Adrenal gland (tissue), 12 donors: ENCODE data around the gene TAAR6. TPM values are rescaled to one million over a fixed set of nuclear protein-coding genes. Genes with fewer than 3 reads are reported as not detected.

Source experiments
- DNase-seq, 7 donors: peaks; one replicate each; pipeline ENCODE4 v3.0.0-alpha.2; 2019 to 2020
- H3K27ac ChIP-seq, 5 donors: fragments of 200-600 bp; sonication (generic) in 4 of 5; 1 replicate in 3 of 5; 2 replicates in 2 of 5; pipeline versions ENCODE4 v1.5.1 to v1.8.0; 2016 to 2020; ENCODE audit warnings: mild to moderate bottlenecking in 1 of 5
- H3K27me3 ChIP-seq: fragments of 200-600 bp; 2 replicates; pipeline ENCODE4 v1.8.0; 2021
- H3K36me3 ChIP-seq, 2 donors: fragments of 200-600 bp; replicated peaks in 1 of 2; 1 replicate in 1 of 2; 2 replicates in 1 of 2; pipeline versions ENCODE4 v1.5.1 to v1.8.0; 2018 to 2022
- H3K4me1 ChIP-seq, 2 donors: fragments of 200-600 bp; replicated peaks in 1 of 2; 1 replicate in 1 of 2; 2 replicates in 1 of 2; pipeline versions ENCODE4 v1.5.1 to v1.8.0; 2018 to 2021
- H3K4me3 ChIP-seq, 4 donors: fragments of 200-600 bp; sonication (generic) in 3 of 4; one replicate each; pipeline ENCODE4 v1.5.1; 2016 to 2018
- H3K9me3 ChIP-seq, 3 donors: fragments of 200-600 bp; sonication (generic) in 1 of 3; replicated peaks in 1 of 3; 1 replicate in 2 of 3; 2 replicates in 1 of 3; pipeline versions ENCODE4 v1.5.1 to v1.8.0; 2016 to 2021
- POLR2A ChIP-seq, 2 donors: fragments of 450-650 bp; IDR thresholded peaks; one replicate each; pipeline ENCODE4 v1.6.1; 2017; ENCODE audit warnings: antibody characterized with exemption in 2 of 2, mild to moderate bottlenecking in 2 of 2, moderate library complexity in 1 of 2
- WGBS, 4 donors: extraction: QIAGEN DNeasy Blood & Tissue Kit in 2 of 4; methylation state at CpG; one replicate each; pipeline versions ENCODE4 v1.1.5 to v1.1.7; 2013 to 2017; 5-methylcytosine and 5-hydroxymethylcytosine counted together
- intact Hi-C, 2 donors: fragments of 100-400 bp; cut with DNase I; formaldehyde crosslinking; loops; one replicate each; pipeline versions ENCODE4 v1.14.1 to v1.15.0; 2022 to 2023
- polyA plus RNA-seq, 3 donors: library from polyadenylated mRNA; stranded (reverse); fragments of 200-250 nt in 2 of 3; fragments of 350-450 nt in 1 of 3; fragmentation: Illumina TruSeq in 1 of 3; extraction: RNeasy Lipid Tissue Mini Kit (QIAGEN cat#74804) in 1 of 3; gene quantifications; one replicate each; pipeline ENCODE4 v1.2.3, GENCODE V29; 2013 to 2014
- small RNA-seq, 2 donors: library from RNA; depleted of rRNA; stranded (forward); fragments of <200 nt; gene quantifications; one replicate each; pipeline ENCODE3, GENCODE V24; 2016
- total RNA-seq, 9 donors: library from RNA; depleted of rRNA in 4 of 9; stranded (reverse); fragments of >200 nt in 4 of 9; fragments of 120-200 nt in 1 of 9; fragmentation: NEBNext Ultra II Directional in 1 of 9; extraction: Animal tissue kit (Norgen Biotek cat#: 25700) in 1 of 9; gene quantifications; one replicate each; pipeline versions ENCODE4 v1.1.0 to v1.2.4, GENCODE V29; 2013 to 2023
- TF ChIP-seq, protein P1 (sequence below), 6 experiments: fragments of 450-650 bp in 4 of 6; fragments of 200-600 bp in 2 of 6; sonication (generic) in 1 of 6; IDR thresholded peaks; 1 replicate in 5 of 6; 2 replicates in 1 of 6; pipeline versions ENCODE4 v1.5.1 to v1.8.0; 2016 to 2021; ENCODE audit warnings: antibody characterized with exemption in 6 of 6, mild to moderate bottlenecking in 2 of 6, moderate library complexity in 1 of 6
- donor health status: healthy with polysubstance abuse.
- donor health status: Bipolar disorder and iron deficiency.
- donor health status: DM: yes; HTN: yes; CAD: no.
- donor health status: DM: no; HTN: no; CAD: no.
- donor health status: DM: no; HTN: no; CAD: no.
- donor health status: DM: yes; HTN: yes; CAD: no.

The TAAR6 gene
- total and polyA plus RNA-seq, 12 donors = not detected

GRCh38 chr6:132612449-132613108 lies 42.5 kb downstream of the TAAR6 start:
- peaks cover 0 to 7% (median 0%) of the 10 kb centered on the region in 3 donors for H3K9me3 ChIP-seq
- TF ChIP-seq, protein P1, sequence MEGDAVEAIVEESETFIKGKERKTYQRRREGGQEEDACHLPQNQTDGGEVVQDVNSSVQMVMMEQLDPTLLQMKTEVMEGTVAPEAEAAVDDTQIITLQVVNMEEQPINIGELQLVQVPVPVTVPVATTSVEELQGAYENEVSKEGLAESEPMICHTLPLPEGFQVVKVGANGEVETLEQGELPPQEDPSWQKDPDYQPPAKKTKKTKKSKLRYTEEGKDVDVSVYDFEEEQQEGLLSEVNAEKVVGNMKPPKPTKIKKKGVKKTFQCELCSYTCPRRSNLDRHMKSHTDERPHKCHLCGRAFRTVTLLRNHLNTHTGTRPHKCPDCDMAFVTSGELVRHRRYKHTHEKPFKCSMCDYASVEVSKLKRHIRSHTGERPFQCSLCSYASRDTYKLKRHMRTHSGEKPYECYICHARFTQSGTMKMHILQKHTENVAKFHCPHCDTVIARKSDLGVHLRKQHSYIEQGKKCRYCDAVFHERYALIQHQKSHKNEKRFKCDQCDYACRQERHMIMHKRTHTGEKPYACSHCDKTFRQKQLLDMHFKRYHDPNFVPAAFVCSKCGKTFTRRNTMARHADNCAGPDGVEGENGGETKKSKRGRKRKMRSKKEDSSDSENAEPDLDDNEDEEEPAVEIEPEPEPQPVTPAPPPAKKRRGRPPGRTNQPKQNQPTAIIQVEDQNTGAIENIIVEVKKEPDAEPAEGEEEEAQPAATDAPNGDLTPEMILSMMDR (IDR thresholded peaks at IDR 0.05) = no peak
- no peak for TF ChIP-seq POLR2A (IDR thresholded peaks at IDR 0.05)
- WGBS, 4 donors = 44 to 67% (median 61%) methylated on average over 4 of the region's 4 CpGs
- no peaks in the 10 kb centered on the region for H3K4me1 ChIP-seq
- H3K27ac ChIP-seq = no peak overlapping the region
- DNase-seq = no peak
- no peaks in the 10 kb centered on the region for H3K36me3 ChIP-seq
- no peaks in the 10 kb centered on the region for H3K27me3 ChIP-seq
- intact Hi-C loops = no loop called here
- H3K4me3 ChIP-seq = no peak overlapping the region

DNA sequence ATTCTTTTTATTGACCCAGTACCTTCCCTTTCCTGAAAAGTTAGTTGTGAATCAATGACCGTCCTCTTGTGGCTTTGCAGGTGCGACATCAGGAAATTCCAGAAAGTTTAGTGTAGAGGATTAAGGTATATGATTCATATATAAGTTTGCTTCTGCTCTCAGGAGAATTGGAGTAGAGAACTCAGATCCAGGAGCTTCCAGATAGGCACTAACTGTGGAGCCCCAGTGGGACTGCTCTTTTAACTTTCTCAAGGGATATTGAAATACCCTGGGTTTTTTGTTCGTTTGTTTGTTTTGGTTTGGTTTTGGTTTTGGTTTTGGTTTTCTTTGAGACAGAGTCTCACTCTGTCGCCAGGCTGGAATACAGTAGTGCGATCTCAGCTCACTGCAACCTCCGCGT lies 44.4 kb downstream of the TAAR6 start:
- H3K4me3 ChIP-seq = no peak overlapping the region
- intact Hi-C loops = no loop called here
- H3K4me1 ChIP-seq = no peaks in the 10 kb centered on the region
- no peak overlapping the region for H3K27ac ChIP-seq
- no peaks in the 10 kb centered on the region for H3K27me3 ChIP-seq
- no peaks in the 10 kb centered on the region for H3K36me3 ChIP-seq
- 81 to 83% (median 81%) methylated on average over 6 to 7 of the region's 7 CpGs for WGBS, 4 donors
- H3K9me3 ChIP-seq = peaks cover 0 to 7% (median 0%) of the 10 kb centered on the region in 3 donors
- TF ChIP-seq, protein P1 (IDR thresholded peaks at IDR 0.05) = no peak
- no peak for TF ChIP-seq POLR2A (IDR thresholded peaks at IDR 0.05)
- no peak for DNase-seq

GRCh38 chr6:132616677-132617076 lies 46.6 kb downstream of the TAAR6 start:
- no peak for DNase-seq
- Histone ChIP-seq H3K27ac (no peak overlapping the region), H3K27me3 (no peaks in the 10 kb centered on the region), H3K4me1 (no peaks in the 10 kb centered on the region), H3K9me3 (peaks cover 0 to 7% (median 0%) of the 10 kb centered on the region in 3 donors), H3K4me3 (no peak overlapping the region), H3K36me3 (no peaks in the 10 kb centered on the region)
- intact Hi-C loops = no loop called here
- WGBS, 4 donors = 26 to 51% (median 32%) methylated on average over 1 of the region's 1 CpG
- TF ChIP-seq, protein P1 (IDR thresholded peaks at IDR 0.05) = no peak
- no peak for TF ChIP-seq POLR2A (IDR thresholded peaks at IDR 0.05)

Small RNAs within 50 kb of the gene (small RNA-seq; reads per million reads assigned to genes)
- 0 reads per million in 2 donors for gene TAAR7P

Other genes starting within 250 kb of the TAAR6 start
- gene MOXD1, start 168.8 kb upstream of the TAAR6 start, total RNA-seq = 10 to 100 TPM in 8 of 9 donors, 1 to 10 TPM in 1; 4.8 to 66.3 (median 43.4) TPM
- 10 to 100 TPM; 15.3 to 45.0 (median 17.7) TPM for gene MOXD1, start 168.8 kb upstream of the TAAR6 start, polyA plus RNA-seq
- gene STX7, start 57.2 kb upstream of the TAAR6 start, total RNA-seq = 10 to 100 TPM; 21.3 to 61.7 (median 39.6) TPM
- 10 to 100 TPM in 1 of 3 donors, 1 to 10 TPM in 2; 4.5 to 36.1 (median 8.8) TPM for gene STX7, start 57.2 kb upstream of the TAAR6 start, polyA plus RNA-seq
- not detected for gene TAAR9, start 32.0 kb upstream of the TAAR6 start, total RNA-seq
- gene TAAR9, start 32.0 kb upstream of the TAAR6 start, polyA plus RNA-seq = not detected
- not detected for gene TAAR8, start 17.6 kb upstream of the TAAR6 start, total RNA-seq
- gene TAAR8, start 17.6 kb upstream of the TAAR6 start, polyA plus RNA-seq = not detected
- gene TAAR5, start 19.4 kb downstream of the TAAR6 start, total RNA-seq = not detected
- not detected for gene TAAR5, start 19.4 kb downstream of the TAAR6 start, polyA plus RNA-seq
- not detected for gene TAAR2, start 54.0 kb downstream of the TAAR6 start, total RNA-seq
- not detected for gene TAAR2, start 54.0 kb downstream of the TAAR6 start, polyA plus RNA-seq
- not detected for gene TAAR1, start 88.9 kb downstream of the TAAR6 start, total RNA-seq
- not detected for gene TAAR1, start 88.9 kb downstream of the TAAR6 start, polyA plus RNA-seq
- gene VNN1, start 143.7 kb downstream of the TAAR6 start, total RNA-seq = 1 to 10 TPM in 6 of 9 donors, under 1 TPM in 3; 0.18 to 3.9 (median 2.0) TPM
- 1 to 10 TPM in 1 of 3 donors, under 1 TPM in 2; 0.77 to 1.6 (median 0.81) TPM for gene VNN1, start 143.7 kb downstream of the TAAR6 start, polyA plus RNA-seq
- gene VNN2, start 187.6 kb downstream of the TAAR6 start, total RNA-seq = 10 to 100 TPM in 1 of 9 donors, 1 to 10 TPM in 8; 1.6 to 20.2 (median 5.2) TPM
- 1 to 10 TPM in 2 of 3 donors, under 1 TPM in 1; 0.91 to 3.1 (median 1.4) TPM for gene VNN2, start 187.6 kb downstream of the TAAR6 start, polyA plus RNA-seq
- 10 to 100 TPM in 8 of 9 donors, 1 to 10 TPM in 1; 8.7 to 32.8 (median 15.0) TPM for gene SLC18B1, start 228.3 kb downstream of the TAAR6 start, total RNA-seq
- 10 to 100 TPM; 10.1 to 10.5 (median 10.2) TPM for gene SLC18B1, start 228.3 kb downstream of the TAAR6 start, polyA plus RNA-seq
- gene RPS12, start 244.2 kb downstream of the TAAR6 start, total RNA-seq = 1,000 to 10,000 TPM in 3 of 9 donors, 100 to 1,000 TPM in 6; 686 to 1,861 (median 839) TPM
- 1,000 to 10,000 TPM in 1 of 3 donors, 100 to 1,000 TPM in 2; 901 to 1,022 (median 931) TPM for gene RPS12, start 244.2 kb downstream of the TAAR6 start, polyA plus RNA-seq